GM23338 (cell line): ENCODE data around the gene PCDHGA8. TPM values are rescaled to one million over a fixed set of nuclear protein-coding genes. Genes with fewer than 3 reads are reported as not detected.

Experiments used
- CREB1 ChIP-seq: fragments of 250-450 bp; sonication (Bioruptor Pico); IDR thresholded peaks from 2 replicates; pipeline ENCODE4 v1.5.0; 2020; ENCODE audit warnings: low read depth, mild to moderate bottlenecking, moderate library complexity
- REST ChIP-seq: IDR thresholded peaks from one replicate; pipeline ENCODE4 v1.6.1; 2018; ENCODE audit warnings: antibody characterized with exemption; ENCODE audit not compliant: unreplicated experiment
- STAT1 ChIP-seq: IDR thresholded peaks from one replicate; pipeline ENCODE4 v1.6.1; 2016; ENCODE audit warnings: antibody characterized with exemption; ENCODE audit not compliant: unreplicated experiment
- ZNF114 ChIP-seq: fragments of 250-450 bp; sonication (Bioruptor Pico); IDR thresholded peaks from 2 replicates; pipeline ENCODE4 v1.5.0; 2020; ENCODE audit warnings: mild to moderate bottlenecking, moderate library complexity
- polyA plus RNA-seq: library from polyadenylated mRNA; unstranded; fragments of >200 nt; fragmentation: Nextera tagmentation; extraction: Ambion mirVana; gene quantifications from 2 replicates; pipeline ENCODE4 v1.2.1, GENCODE V29; 2016
- total RNA-seq: library from RNA; depleted of rRNA; stranded (reverse); fragments of >200 nt; shearing (Covaris generic); gene quantifications from 2 replicates; pipeline ENCODE4 v1.2.3, GENCODE V29; 2014; rRNA removed
- TF ChIP-seq, protein P1 (sequence below), 2 experiments: fragments of 200-600 bp in 1 of 2; sonication (generic) in 1 of 2; conservative IDR thresholded peaks; 2 replicates each; pipeline versions ENCODE4 v1.5.1 to v1.6.1; 2016 to 2017; ENCODE audit warnings: antibody characterized with exemption in 2 of 2, low read depth in 2 of 2, mild to moderate bottlenecking in 2 of 2, moderate library complexity in 1 of 2

PCDHGA8 gene
- total and polyA plus RNA-seq, 2 experiments from 2014 or later: 1.1 to 5.3 TPM

DNA sequence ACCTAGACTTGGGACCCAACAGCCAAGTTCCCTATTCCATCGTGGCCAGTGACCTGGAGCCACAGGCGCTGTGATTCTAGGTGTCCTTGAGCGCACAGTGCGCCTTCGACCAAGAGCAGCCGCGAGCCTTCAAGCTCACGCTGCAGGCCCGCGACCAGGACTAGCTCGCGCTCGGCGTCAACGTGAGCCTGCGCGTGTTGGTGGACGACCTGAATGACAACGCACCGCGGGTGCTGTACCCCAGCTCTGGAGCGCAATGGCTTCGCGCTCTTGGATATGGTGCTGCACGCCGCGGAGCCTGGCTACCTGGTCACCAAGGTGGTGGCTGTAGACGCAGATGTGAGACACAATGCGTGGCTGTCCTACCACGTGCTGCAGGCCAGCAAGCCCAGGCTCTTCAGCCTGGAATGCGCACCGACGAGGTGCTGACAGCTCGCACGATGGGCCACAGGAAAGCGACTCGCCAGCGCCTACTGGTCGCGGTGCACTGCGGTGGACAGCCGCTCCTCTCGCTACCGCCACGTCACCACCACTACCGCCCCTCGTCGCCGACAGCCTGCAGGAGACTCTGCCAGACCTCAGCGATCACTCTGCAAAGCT lies 49.2 kb downstream of the PCDHGA8 start (continued):
- TF ChIP-seq, protein P1, sequence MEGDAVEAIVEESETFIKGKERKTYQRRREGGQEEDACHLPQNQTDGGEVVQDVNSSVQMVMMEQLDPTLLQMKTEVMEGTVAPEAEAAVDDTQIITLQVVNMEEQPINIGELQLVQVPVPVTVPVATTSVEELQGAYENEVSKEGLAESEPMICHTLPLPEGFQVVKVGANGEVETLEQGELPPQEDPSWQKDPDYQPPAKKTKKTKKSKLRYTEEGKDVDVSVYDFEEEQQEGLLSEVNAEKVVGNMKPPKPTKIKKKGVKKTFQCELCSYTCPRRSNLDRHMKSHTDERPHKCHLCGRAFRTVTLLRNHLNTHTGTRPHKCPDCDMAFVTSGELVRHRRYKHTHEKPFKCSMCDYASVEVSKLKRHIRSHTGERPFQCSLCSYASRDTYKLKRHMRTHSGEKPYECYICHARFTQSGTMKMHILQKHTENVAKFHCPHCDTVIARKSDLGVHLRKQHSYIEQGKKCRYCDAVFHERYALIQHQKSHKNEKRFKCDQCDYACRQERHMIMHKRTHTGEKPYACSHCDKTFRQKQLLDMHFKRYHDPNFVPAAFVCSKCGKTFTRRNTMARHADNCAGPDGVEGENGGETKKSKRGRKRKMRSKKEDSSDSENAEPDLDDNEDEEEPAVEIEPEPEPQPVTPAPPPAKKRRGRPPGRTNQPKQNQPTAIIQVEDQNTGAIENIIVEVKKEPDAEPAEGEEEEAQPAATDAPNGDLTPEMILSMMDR (conservative IDR thresholded peaks at IDR 0.05; ENCODE audit: low read depth in 2 of 2): no peak
- no peak for TF ChIP-seq CREB1 (CRISPR knock-in tag)
- no peak for TF ChIP-seq ZNF114 (CRISPR knock-in tag)
- TF ChIP-seq REST: no peak
- TF ChIP-seq STAT1: no peak

Other genes with a start within 250 kb of the PCDHGA8 start
Only the 30 nearest of the 37 such genes appear.
- 0.63 and 0.78 TPM in 2 replicates for gene PCDHB9, start 205.5 kb upstream of the PCDHGA8 start, total RNA-seq
- 0.27 and 0.45 TPM in 2 replicates for gene PCDHB9, start 205.5 kb upstream of the PCDHGA8 start, polyA plus RNA-seq
- gene PCDHB10, start 200.3 kb upstream of the PCDHGA8 start, total RNA-seq: 0.89 and 2.7 TPM in 2 replicates
- gene PCDHB10, start 200.3 kb upstream of the PCDHGA8 start, polyA plus RNA-seq: 1.6 and 1.7 TPM in 2 replicates
- 0.47 and 1.3 TPM in 2 replicates for gene PCDHB11, start 193.0 kb upstream of the PCDHGA8 start, total RNA-seq
- gene PCDHB11, start 193.0 kb upstream of the PCDHGA8 start, polyA plus RNA-seq: 0.19 and 0.33 TPM in 2 replicates
- 3.7 and 4.3 TPM in 2 replicates for gene PCDHB12, start 183.9 kb upstream of the PCDHGA8 start, total RNA-seq
- gene PCDHB12, start 183.9 kb upstream of the PCDHGA8 start, polyA plus RNA-seq: 0.80 and 1.3 TPM in 2 replicates
- gene PCDHB13, start 178.7 kb upstream of the PCDHGA8 start, total RNA-seq: 2.4 and 3.5 TPM in 2 replicates
- 0.87 and 1.1 TPM in 2 replicates for gene PCDHB13, start 178.7 kb upstream of the PCDHGA8 start, polyA plus RNA-seq
- 3.2 and 4.1 TPM in 2 replicates for gene PCDHB14, start 169.3 kb upstream of the PCDHGA8 start, total RNA-seq
- 0.71 and 0.83 TPM in 2 replicates for gene PCDHB14, start 169.3 kb upstream of the PCDHGA8 start, polyA plus RNA-seq
- gene PCDHB15, start 147.2 kb upstream of the PCDHGA8 start, total RNA-seq: 8.0 and 12.1 TPM in 2 replicates
- 4.9 and 6.1 TPM in 2 replicates for gene PCDHB15, start 147.2 kb upstream of the PCDHGA8 start, polyA plus RNA-seq
- gene SLC25A2, start 88.6 kb upstream of the PCDHGA8 start, total RNA-seq: not detected in 2 replicates
- gene SLC25A2, start 88.6 kb upstream of the PCDHGA8 start, polyA plus RNA-seq: not detected in 2 replicates
- 92.0 and 107 TPM in 2 replicates for gene TAF7, start 71.8 kb upstream of the PCDHGA8 start, total RNA-seq
- gene TAF7, start 71.8 kb upstream of the PCDHGA8 start, polyA plus RNA-seq: 187 and 217 TPM in 2 replicates
- 1.7 and 2.2 TPM in 2 replicates for gene PCDHGA1, start 62.1 kb upstream of the PCDHGA8 start, total RNA-seq
- gene PCDHGA1, start 62.1 kb upstream of the PCDHGA8 start, polyA plus RNA-seq: 0.07 and 0.39 TPM in 2 replicates
- 0.82 and 1.0 TPM in 2 replicates for gene PCDHGA2, start 53.9 kb upstream of the PCDHGA8 start, total RNA-seq
- 0.17 and 0.45 TPM in 2 replicates for gene PCDHGA2, start 53.9 kb upstream of the PCDHGA8 start, polyA plus RNA-seq
- gene PCDHGA3, start 48.8 kb upstream of the PCDHGA8 start, total RNA-seq: 0.90 and 1.2 TPM in 2 replicates
- 0.28 and 0.63 TPM in 2 replicates for gene PCDHGA3, start 48.8 kb upstream of the PCDHGA8 start, polyA plus RNA-seq
- gene PCDHGB1, start 42.5 kb upstream of the PCDHGA8 start, total RNA-seq: 8.9 and 9.1 TPM in 2 replicates
- gene PCDHGB1, start 42.5 kb upstream of the PCDHGA8 start, polyA plus RNA-seq: 0.52 and 0.74 TPM in 2 replicates
- 4.2 and 7.2 TPM in 2 replicates for gene PCDHGA4, start 37.6 kb upstream of the PCDHGA8 start, total RNA-seq
- 0.33 and 0.99 TPM in 2 replicates for gene PCDHGA4, start 37.6 kb upstream of the PCDHGA8 start, polyA plus RNA-seq
- 5.0 and 5.8 TPM in 2 replicates for gene PCDHGB2, start 32.6 kb upstream of the PCDHGA8 start, total RNA-seq
- gene PCDHGB2, start 32.6 kb upstream of the PCDHGA8 start, polyA plus RNA-seq: 0.87 and 1.2 TPM in 2 replicates
- gene PCDHGA5, start 28.5 kb upstream of the PCDHGA8 start, total RNA-seq: 2.9 and 3.1 TPM in 2 replicates
- 0.49 and 0.55 TPM in 2 replicates for gene PCDHGA5, start 28.5 kb upstream of the PCDHGA8 start, polyA plus RNA-seq
- gene PCDHGB3, start 22.4 kb upstream of the PCDHGA8 start, total RNA-seq: 4.8 and 5.8 TPM in 2 replicates
- 0.24 and 0.26 TPM in 2 replicates for gene PCDHGB3, start 22.4 kb upstream of the PCDHGA8 start, polyA plus RNA-seq
- gene PCDHGA6, start 18.7 kb upstream of the PCDHGA8 start, total RNA-seq: 4.5 and 4.8 TPM in 2 replicates
- 0.99 and 1.2 TPM in 2 replicates for gene PCDHGA6, start 18.7 kb upstream of the PCDHGA8 start, polyA plus RNA-seq
- 2.9 and 4.4 TPM in 2 replicates for gene PCDHGA7, start 9.9 kb upstream of the PCDHGA8 start, total RNA-seq
- gene PCDHGA7, start 9.9 kb upstream of the PCDHGA8 start, polyA plus RNA-seq: 0.44 and 0.50 TPM in 2 replicates
- gene PCDHGB4, start 4.9 kb upstream of the PCDHGA8 start, total RNA-seq: 13.0 and 16.6 TPM in 2 replicates
- 3.0 and 3.5 TPM in 2 replicates for gene PCDHGB4, start 4.9 kb upstream of the PCDHGA8 start, polyA plus RNA-seq
- gene PCDHGB5, start 5.3 kb downstream of the PCDHGA8 start, total RNA-seq: 15.7 and 18.5 TPM in 2 replicates
- 1.7 and 2.5 TPM in 2 replicates for gene PCDHGB5, start 5.3 kb downstream of the PCDHGA8 start, polyA plus RNA-seq
- 5.5 and 7.8 TPM in 2 replicates for gene PCDHGA9, start 10.1 kb downstream of the PCDHGA8 start, total RNA-seq
- 0.50 and 0.54 TPM in 2 replicates for gene PCDHGA9, start 10.1 kb downstream of the PCDHGA8 start, polyA plus RNA-seq
- 7.1 and 8.1 TPM in 2 replicates for gene PCDHGB6, start 15.4 kb downstream of the PCDHGA8 start, total RNA-seq
- 1.6 and 2.8 TPM in 2 replicates for gene PCDHGB6, start 15.4 kb downstream of the PCDHGA8 start, polyA plus RNA-seq
- gene PCDHGA10, start 20.4 kb downstream of the PCDHGA8 start, total RNA-seq: 3.4 and 6.5 TPM in 2 replicates
- 1.6 and 2.1 TPM in 2 replicates for gene PCDHGA10, start 20.4 kb downstream of the PCDHGA8 start, polyA plus RNA-seq
- gene PCDHGB7, start 25.0 kb downstream of the PCDHGA8 start, total RNA-seq: 5.8 and 11.7 TPM in 2 replicates
- gene PCDHGB7, start 25.0 kb downstream of the PCDHGA8 start, polyA plus RNA-seq: 0.94 and 1.4 TPM in 2 replicates
- 8.9 and 10.7 TPM in 2 replicates for gene PCDHGA11, start 28.4 kb downstream of the PCDHGA8 start, total RNA-seq
- 2.3 and 3.0 TPM in 2 replicates for gene PCDHGA11, start 28.4 kb downstream of the PCDHGA8 start, polyA plus RNA-seq
- gene PCDHGA12, start 37.9 kb downstream of the PCDHGA8 start, total RNA-seq: 3.3 and 3.5 TPM in 2 replicates
- 0.68 TPM in 2 replicates for gene PCDHGA12, start 37.9 kb downstream of the PCDHGA8 start, polyA plus RNA-seq
- 12.9 and 13.3 TPM in 2 replicates for gene PCDHGC3, start 83.3 kb downstream of the PCDHGA8 start, total RNA-seq
- 13.8 and 14.4 TPM in 2 replicates for gene PCDHGC3, start 83.3 kb downstream of the PCDHGA8 start, polyA plus RNA-seq
- gene PCDHGC4, start 92.4 kb downstream of the PCDHGA8 start, total RNA-seq: 2.3 and 3.0 TPM in 2 replicates
- 0.31 TPM in 1 of 2 replicates, not detected in the other for gene PCDHGC4, start 92.4 kb downstream of the PCDHGA8 start, polyA plus RNA-seq
- gene PCDHGC5, start 96.4 kb downstream of the PCDHGA8 start, total RNA-seq: 0.54 and 1.5 TPM in 2 replicates
- 0.16 TPM in 1 of 2 replicates, not detected in the other for gene PCDHGC5, start 96.4 kb downstream of the PCDHGA8 start, polyA plus RNA-seq